Neural progenitor cell (in vitro differentiated cells): ENCODE data around the gene TSPAN15. TPM values are rescaled to one million over a fixed set of nuclear protein-coding genes. Genes with fewer than 3 reads are reported as not detected.

Source experiments
- DNase-seq: peaks from one replicate; pipeline ENCODE4 v3.0.0-alpha.2; 2016; ENCODE audit warnings: low spot score
- H2AFZ ChIP-seq: fragments of 200-600 bp; sonication (generic); replicated peaks from 2 replicates; pipeline ENCODE4 v1.6.1; 2016; ENCODE audit warnings: antibody characterized with exemption
- H3F3A ChIP-seq: fragments of 200-600 bp; sonication (generic); 2 replicates; pipeline ENCODE4 v1.6.1; 2016; ENCODE audit warnings: antibody characterized with exemption, low read depth
- H3K27ac ChIP-seq: fragments of 200-600 bp; sonication (generic); 2 replicates; pipeline ENCODE4 v1.5.1; 2016; ENCODE audit warnings: mild to moderate bottlenecking
- H3K27me3 ChIP-seq: fragments of 200-600 bp; sonication (generic); 2 replicates; pipeline ENCODE4 v1.6.1; 2016; ENCODE audit warnings: mild to moderate bottlenecking, moderate library complexity
- H3K36me3 ChIP-seq: fragments of 200-600 bp; sonication (generic); 2 replicates; pipeline ENCODE4 v1.5.1; 2016
- H3K4me1 ChIP-seq: fragments of 200-600 bp; sonication (generic); 2 replicates; pipeline ENCODE4 v1.6.1; 2016; ENCODE audit warnings: mixed run types
- H3K4me2 ChIP-seq: fragments of 200-600 bp; sonication (generic); 2 replicates; pipeline ENCODE4 v1.6.1; 2016
- H3K4me3 ChIP-seq: fragments of 200-600 bp; sonication (generic); 2 replicates; pipeline ENCODE4 v1.5.1; 2016
- H3K79me2 ChIP-seq: fragments of 200-600 bp; sonication (generic); 2 replicates; pipeline ENCODE4 v1.6.1; 2016; ENCODE audit warnings: low read depth
- H3K9ac ChIP-seq: fragments of 200-600 bp; sonication (generic); 2 replicates; pipeline ENCODE4 v1.6.1; 2016
- H3K9me3 ChIP-seq: fragments of 200-600 bp; sonication (generic); 2 replicates; pipeline ENCODE4 v1.5.1; 2016; ENCODE audit warnings: low read depth
- H4K20me1 ChIP-seq: fragments of 200-600 bp; sonication (generic); 2 replicates; pipeline ENCODE4 v1.6.1; 2016; ENCODE audit warnings: low read depth
- H3K27ac Mint-ChIP-seq: 3 replicates; pipeline ENCODE4 v1.8.0; 2021; ENCODE audit warnings: mixed read lengths
- H3K27me3 Mint-ChIP-seq: 2 replicates; pipeline ENCODE4 v1.8.0; 2022; ENCODE audit warnings: low read depth, mild to moderate bottlenecking, inconsistent platforms, moderate library complexity, mixed read lengths; ENCODE audit not compliant: insufficient read depth
- H3K36me3 Mint-ChIP-seq: 3 replicates; pipeline ENCODE4 v1.8.0; 2021; ENCODE audit warnings: mixed read lengths
- H3K4me1 Mint-ChIP-seq: 3 replicates; pipeline ENCODE4 v1.8.0; 2021; ENCODE audit warnings: mixed read lengths
- H3K4me3 Mint-ChIP-seq: 3 replicates; pipeline ENCODE4 v1.8.0; 2021; ENCODE audit warnings: mild to moderate bottlenecking, moderate library complexity, mixed read lengths
- H3K9me3 Mint-ChIP-seq: 3 replicates; pipeline ENCODE4 v1.8.0; 2020; ENCODE audit warnings: mixed read lengths
- CTCF ChIP-seq: fragments of 200-600 bp; sonication (generic); IDR thresholded peaks from 2 replicates; pipeline ENCODE4 v1.5.1; 2017; ENCODE audit warnings: antibody characterized with exemption, mild to moderate bottlenecking
- EZH2 ChIP-seq: fragments of 200-600 bp; sonication (generic); IDR thresholded peaks from 2 replicates; pipeline ENCODE4 v1.6.1; 2017; ENCODE audit warnings: antibody characterized with exemption, mild to moderate bottlenecking, moderate library complexity
- EZH2phosphoT487 ChIP-seq: fragments of 200-600 bp; sonication (generic); IDR thresholded peaks from 2 replicates; pipeline ENCODE4 v1.6.1; 2017; ENCODE audit warnings: antibody characterized with exemption
- total RNA-seq: library from RNA; depleted of rRNA; stranded (reverse); fragments of >200 nt; gene quantifications from 2 replicates; pipeline ENCODE4 v1.2.3, GENCODE V29; 2015; ENCODE audit warnings: low replicate concordance

The TSPAN15 gene
- total RNA-seq, 1 donor from 2014 or later, result 6.8 TPM

GRCh38 chr10:69515699-69516259 is 64.5 kb downstream of the TSPAN15 start:
- no peak for TF ChIP-seq EZH2phosphoT487
- peak; percentile 91 for TF ChIP-seq CTCF
- TF ChIP-seq EZH2, result no peak
- peak; percentile 83 for DNase-seq

GRCh38 chr10:69516316-69516715 is 65.1 kb downstream of the TSPAN15 start:
- no peak overlapping the region for H2AFZ ChIP-seq
- Mint-ChIP-seq H3K4me3 (no peak overlapping the region), H3K4me1 (no peaks in the 10 kb centered on the region), H3K9me3 (no peaks in the 10 kb centered on the region), H3K36me3 (no peaks in the 10 kb centered on the region), H3K27ac (no peak overlapping the region), H3K27me3 (peaks cover 8% of the 10 kb centered on the region)
- peak; percentile 87 for DNase-seq
- no peaks in the 10 kb centered on the region for H3K4me1 ChIP-seq
- no peaks in the 10 kb centered on the region for H3K36me3 ChIP-seq
- peak; percentile 73 for TF ChIP-seq CTCF
- no peak for TF ChIP-seq EZH2phosphoT487
- H4K20me1 ChIP-seq, result peaks cover 5% of the 10 kb centered on the region
- H3K4me2 ChIP-seq, result no peak overlapping the region
- H3K9me3 ChIP-seq, result no peaks in the 10 kb centered on the region
- H3K79me2 ChIP-seq, result no peaks in the 10 kb centered on the region
- H3K27me3 ChIP-seq, result peaks cover 26% of the 10 kb centered on the region
- H3K4me3 ChIP-seq, result no peak overlapping the region
- H3F3A ChIP-seq, result no peaks in the 10 kb centered on the region
- H3K27ac ChIP-seq, result no peak overlapping the region
- H3K9ac ChIP-seq, result no peak overlapping the region

More at GRCh38 chr10:69515699-69516259, 64.5 kb downstream of the TSPAN15 start:
- H3K27ac ChIP-seq, result no peak overlapping the region
- H3K9ac ChIP-seq, result no peak overlapping the region
- no peak overlapping the region for H2AFZ ChIP-seq
- peaks cover 31% of the 10 kb centered on the region for H3K27me3 ChIP-seq
- H3K36me3 Mint-ChIP-seq, result no peaks in the 10 kb centered on the region
- no peaks in the 10 kb centered on the region for H3K9me3 Mint-ChIP-seq
- H4K20me1 ChIP-seq, result peaks cover 5% of the 10 kb centered on the region
- no peak overlapping the region for H3K4me3 Mint-ChIP-seq
- no peaks in the 10 kb centered on the region for H3K36me3 ChIP-seq
- no peak overlapping the region for H3K4me3 ChIP-seq
- no peaks in the 10 kb centered on the region for H3K9me3 ChIP-seq
- no peaks in the 10 kb centered on the region for H3K79me2 ChIP-seq
- H3K4me1 ChIP-seq, result no peaks in the 10 kb centered on the region
- H3K27ac Mint-ChIP-seq, result no peak overlapping the region
- no peaks in the 10 kb centered on the region for H3K4me1 Mint-ChIP-seq
- no peak overlapping the region for H3K4me2 ChIP-seq
- H3F3A ChIP-seq, result no peaks in the 10 kb centered on the region
- H3K27me3 Mint-ChIP-seq, result peaks cover 8% of the 10 kb centered on the region

GRCh38 chr10:69516796-69517195 is 65.5 kb downstream of the TSPAN15 start:
- Histone ChIP-seq H3K4me2 (no peak overlapping the region), H4K20me1 (peaks cover 5% of the 10 kb centered on the region), H3F3A (no peaks in the 10 kb centered on the region), H2AFZ (no peak overlapping the region), H3K36me3 (no peaks in the 10 kb centered on the region), H3K9ac (no peak overlapping the region), H3K9me3 (no peaks in the 10 kb centered on the region), H3K4me1 (no peaks in the 10 kb centered on the region), H3K27ac (no peak overlapping the region), H3K27me3 (peaks cover 21% of the 10 kb centered on the region), H3K4me3 (no peak overlapping the region), H3K79me2 (no peaks in the 10 kb centered on the region)
- peaks cover 1% of the 10 kb centered on the region for H3K9me3 Mint-ChIP-seq
- H3K36me3 Mint-ChIP-seq, result no peaks in the 10 kb centered on the region
- H3K4me1 Mint-ChIP-seq, result no peaks in the 10 kb centered on the region
- DNase-seq, result no peak
- peaks cover 5% of the 10 kb centered on the region for H3K27me3 Mint-ChIP-seq
- no peak overlapping the region for H3K4me3 Mint-ChIP-seq
- no peak overlapping the region for H3K27ac Mint-ChIP-seq
- TF ChIP-seq EZH2, result no peak
- no peak for TF ChIP-seq EZH2phosphoT487
- TF ChIP-seq CTCF, result no peak
